Measurements from ENCODE around the gene LBX2.
"Not testable (repeated sequence)": the region's sequence is repeated elsewhere in the genome, so short reads cannot be mapped to it uniquely, and the experiment has no call there.

The LBX2 gene

DNA sequence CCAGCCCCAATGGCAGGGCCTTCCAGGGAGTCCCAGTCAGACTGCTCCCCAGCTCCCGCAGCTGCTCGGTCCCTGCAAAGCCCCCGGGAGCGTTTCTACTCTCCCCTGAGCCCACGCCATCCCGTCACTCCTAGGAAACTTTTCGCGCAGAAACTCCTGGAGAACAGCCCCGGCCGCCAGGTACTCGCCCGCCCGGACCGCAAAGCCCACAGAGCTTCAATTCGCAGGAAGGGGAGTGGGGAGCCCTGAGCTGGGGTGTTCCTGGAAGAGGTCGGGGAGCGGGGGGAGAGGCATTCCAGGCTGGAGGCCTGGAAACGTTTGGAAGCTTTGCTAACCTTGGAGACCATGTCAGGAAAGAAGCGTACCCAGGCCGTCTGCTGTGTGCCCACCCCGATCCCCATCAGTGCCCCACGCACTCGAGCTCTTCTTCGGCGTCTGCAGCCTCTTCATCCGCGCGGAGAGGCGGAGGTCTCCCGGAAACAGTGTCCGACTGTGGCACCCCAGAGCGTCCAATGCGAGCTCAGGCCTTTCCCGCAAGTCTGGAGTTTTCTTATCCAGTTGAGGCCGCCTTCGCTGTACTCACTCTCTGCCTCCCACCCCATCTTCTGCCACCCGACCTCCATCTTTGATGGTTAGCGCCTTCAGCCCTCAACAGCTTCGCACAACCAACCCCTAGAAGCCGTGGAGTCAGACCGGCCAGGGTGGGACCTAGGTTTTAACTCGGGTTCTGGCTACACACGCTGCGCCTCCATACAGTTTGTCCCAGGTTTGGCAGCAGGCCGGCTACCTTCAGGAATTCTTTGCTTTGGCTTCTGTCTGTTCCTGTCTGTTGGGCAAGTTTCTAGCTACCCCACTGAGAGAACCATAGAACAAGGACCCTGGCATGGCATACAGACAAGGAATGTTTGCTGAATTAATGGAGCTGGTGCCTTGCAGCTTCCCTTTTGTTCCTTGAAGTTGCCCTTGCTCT, 4.4 kb upstream of the LBX2 start:
- DNase-seq (ENCODE audit: low spot score): no peak

- DNase-seq (ENCODE audit: low spot score): peak; percentile 84
Measured at GRCh38 chr2:74502720-74503505, 3.5 kb upstream of the LBX2 start.

DNA sequence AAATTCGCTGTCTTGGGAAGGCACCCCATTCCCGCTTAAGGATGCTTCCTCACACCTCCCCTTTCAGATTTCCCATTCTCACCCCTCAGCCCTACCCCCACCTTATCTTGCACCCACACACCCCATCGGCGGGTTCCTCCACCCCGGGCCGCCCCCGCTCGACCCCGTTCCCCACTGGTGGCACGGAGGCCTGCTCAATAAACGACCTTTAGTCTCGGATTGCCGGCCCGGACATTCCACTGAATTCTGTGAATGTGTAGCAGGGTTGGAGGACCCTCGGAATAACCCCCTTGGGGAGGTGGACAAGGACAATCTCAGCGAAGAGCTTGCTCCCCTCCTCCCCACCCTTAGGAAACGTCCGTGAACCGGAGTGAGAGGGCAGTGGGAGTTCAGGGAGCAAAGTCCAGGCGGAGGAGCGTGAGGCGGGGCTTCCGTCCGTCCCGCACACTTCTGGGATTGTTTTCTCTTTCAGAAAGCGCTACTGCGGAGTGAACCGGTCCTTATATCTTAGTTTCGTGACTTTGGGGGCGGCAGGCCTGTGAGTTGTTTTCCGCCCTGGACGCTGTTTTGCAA, 2.8 kb upstream of the LBX2 start:
- no peak for DNase-seq (ENCODE audit: low spot score)

- DNase-seq (ENCODE audit: low spot score): no peak
Measured at GRCh38 chr2:74501335-74502071, 2.1 kb upstream of the LBX2 start.

GRCh38 chr2:74500578-74500946, 1.2 kb upstream of the LBX2 start:
- no peak for DNase-seq (ENCODE audit: low spot score)

- no peak for DNase-seq (ENCODE audit: low spot score)
Measured at GRCh38 chr2:74499940-74500577, 656 bp upstream of the LBX2 start.

DNA sequence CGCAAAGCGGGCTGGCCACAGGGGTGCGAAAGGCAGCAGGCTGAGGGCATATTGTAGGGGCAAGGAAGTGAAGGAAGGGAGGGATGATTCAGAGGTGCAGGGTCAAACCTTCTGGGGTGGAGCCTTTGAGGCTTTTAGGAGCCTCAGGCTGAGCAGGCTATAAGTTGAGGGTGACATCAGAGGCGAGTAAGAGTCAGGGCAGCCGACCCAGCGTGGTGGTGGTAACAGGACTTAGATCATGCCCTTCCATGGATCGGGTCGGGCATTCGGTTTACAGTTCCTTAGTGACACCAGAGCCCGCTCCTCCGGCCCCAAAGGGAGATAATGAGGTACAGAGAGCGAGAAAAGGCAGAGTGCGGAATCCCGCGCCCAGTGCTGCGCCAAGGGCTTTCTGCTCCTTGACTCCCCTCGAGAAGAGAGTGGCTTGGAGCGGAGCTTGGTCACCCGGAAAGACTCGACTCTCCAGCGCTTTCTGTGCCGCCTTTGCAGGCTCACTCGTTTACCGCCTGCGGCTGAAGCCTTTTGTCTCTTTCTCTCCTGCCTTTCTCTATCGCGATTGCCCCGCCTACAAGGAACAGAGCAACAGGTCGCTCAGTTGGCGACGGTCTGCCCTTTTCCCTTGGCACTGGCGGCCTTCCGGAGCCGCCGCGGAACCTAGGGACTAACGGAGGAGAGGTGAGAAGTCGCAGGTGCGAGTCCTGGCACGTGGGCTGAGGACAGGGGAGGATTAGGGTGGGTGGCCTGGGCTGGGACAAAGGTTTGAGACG, 720 bp downstream of the LBX2 start:
- no peak for DNase-seq (ENCODE audit: low spot score)

DNA sequence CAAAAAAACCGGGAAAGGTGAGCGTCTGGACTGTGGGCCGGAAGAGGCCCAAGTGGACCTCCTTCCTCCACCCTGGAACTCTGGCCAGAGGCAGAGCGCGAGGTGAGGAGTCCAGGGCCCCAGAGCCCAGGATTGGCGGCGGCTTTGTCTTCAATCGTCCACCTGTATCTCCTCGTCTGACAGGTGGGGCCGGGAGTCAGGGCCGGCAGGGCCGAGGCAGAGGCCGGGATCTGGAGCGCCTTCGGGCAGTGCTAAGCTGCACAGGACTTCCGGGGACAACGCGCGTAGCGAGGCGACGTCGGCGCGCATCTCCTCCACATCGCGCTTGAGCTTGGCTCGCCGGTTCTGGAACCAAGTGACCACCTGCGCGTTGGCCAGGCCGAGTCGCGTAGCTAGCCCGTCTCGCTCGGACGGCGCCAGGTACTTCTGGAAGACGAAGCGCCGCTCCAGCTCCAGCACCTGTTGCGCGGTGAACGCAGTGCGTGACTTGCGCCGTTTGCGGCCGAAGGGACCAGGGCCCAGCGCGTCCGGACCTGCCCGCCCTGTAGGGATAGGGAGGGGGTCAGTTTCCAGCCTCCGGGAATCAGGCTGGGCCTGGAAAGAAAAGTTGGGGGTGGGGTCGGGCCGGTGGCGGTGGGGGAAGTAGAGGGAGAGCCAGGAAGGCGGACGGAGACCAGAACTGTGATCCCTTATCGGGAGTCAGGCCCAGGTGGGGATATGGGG, 1.5 kb downstream of the LBX2 start:
- DNase-seq (ENCODE audit: low spot score): no peak

DNA sequence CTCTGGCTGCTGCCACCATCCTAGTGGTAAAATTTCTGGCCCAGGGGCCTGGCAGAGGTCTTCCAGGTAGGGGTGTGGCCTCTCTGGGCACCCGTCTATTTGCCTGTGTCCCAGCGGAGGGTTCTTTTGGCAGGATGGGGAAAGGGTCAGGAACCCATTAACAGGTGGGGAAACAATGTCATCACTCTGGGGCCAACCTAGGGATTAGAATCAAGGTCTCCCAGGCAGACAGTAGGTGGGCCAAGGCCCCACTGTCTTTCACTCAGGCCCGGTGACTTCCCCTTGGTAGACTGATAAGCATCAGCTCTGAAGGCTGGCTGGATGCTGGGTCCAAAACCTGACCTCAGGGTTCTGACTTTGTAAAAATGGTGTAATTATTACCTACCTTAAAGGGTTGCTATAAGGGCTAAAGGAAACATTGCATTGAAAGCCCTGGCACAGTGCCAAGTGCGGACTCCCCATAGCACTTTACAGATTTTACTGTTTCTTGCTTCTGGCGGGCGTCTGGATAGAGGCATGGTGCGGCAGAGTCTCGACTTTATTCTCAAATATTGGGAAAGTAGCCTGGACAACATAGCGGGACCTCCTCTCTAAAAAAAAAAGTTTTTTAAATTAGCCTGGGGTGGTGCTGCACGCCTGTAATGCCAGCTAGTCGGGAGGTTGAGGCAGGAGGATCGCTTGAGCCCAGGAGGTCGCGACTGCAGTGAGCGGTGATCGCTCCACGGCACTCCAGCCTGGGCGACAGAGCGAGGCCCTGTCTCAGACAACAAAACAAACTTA, 2.2 kb downstream of the LBX2 start:
- DNase-seq (ENCODE audit: low spot score): no peak

- no peak for DNase-seq (ENCODE audit: low spot score)
Measured at GRCh38 chr2:74495440-74495839, 4.0 kb downstream of the LBX2 start.

GRCh38 chr2:74493546-74493945, 5.9 kb downstream of the LBX2 start:
- DNase-seq (ENCODE audit: low spot score): no peak

DNA sequence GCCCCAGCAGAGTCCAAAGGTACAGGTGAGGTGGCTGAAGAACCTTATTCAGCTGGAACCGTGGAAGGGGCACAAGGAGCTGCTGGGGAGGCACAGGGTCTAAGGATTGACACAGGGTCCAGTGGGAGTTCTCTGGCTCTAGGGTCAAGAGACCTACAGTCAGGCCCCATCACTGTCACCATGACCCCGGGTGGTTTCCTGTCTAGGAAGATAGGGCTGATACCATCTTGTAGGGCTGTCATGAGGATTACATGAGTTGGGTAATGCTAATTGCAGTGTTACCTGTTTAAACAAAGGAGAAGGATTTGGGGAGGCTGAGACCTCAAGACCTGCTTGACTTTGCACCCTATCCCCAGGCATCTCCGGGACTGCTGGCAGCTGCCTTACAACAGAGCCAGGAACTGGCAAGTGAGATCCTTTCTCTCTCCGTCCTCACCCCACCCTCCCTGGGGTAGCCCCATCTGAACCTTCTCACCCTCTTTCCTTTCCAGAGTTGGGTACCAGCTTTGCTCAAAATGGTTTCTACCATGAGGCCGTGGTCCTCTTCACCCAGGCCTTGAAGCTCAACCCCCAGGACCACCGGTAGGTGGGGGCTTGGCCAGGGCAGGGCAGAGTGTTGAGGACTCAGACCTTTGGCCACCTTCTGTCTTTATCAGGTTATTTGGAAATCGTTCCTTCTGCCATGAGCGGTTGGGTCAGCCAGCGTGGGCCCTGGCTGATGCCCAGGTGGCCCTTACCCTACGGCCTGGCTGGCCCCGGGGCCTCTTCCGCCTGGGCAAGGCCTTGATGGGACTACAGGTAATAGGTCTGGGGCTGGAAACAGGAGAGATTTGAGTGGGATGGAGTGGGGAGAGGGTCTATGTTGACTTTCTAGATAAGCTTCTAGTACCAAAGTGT, 7.5 kb downstream of the LBX2 start:
- DNase-seq (ENCODE audit: low spot score): no peak

- no peak for DNase-seq (ENCODE audit: low spot score)
Measured at GRCh38 chr2:74489906-74490305, 9.5 kb downstream of the LBX2 start.

DNA sequence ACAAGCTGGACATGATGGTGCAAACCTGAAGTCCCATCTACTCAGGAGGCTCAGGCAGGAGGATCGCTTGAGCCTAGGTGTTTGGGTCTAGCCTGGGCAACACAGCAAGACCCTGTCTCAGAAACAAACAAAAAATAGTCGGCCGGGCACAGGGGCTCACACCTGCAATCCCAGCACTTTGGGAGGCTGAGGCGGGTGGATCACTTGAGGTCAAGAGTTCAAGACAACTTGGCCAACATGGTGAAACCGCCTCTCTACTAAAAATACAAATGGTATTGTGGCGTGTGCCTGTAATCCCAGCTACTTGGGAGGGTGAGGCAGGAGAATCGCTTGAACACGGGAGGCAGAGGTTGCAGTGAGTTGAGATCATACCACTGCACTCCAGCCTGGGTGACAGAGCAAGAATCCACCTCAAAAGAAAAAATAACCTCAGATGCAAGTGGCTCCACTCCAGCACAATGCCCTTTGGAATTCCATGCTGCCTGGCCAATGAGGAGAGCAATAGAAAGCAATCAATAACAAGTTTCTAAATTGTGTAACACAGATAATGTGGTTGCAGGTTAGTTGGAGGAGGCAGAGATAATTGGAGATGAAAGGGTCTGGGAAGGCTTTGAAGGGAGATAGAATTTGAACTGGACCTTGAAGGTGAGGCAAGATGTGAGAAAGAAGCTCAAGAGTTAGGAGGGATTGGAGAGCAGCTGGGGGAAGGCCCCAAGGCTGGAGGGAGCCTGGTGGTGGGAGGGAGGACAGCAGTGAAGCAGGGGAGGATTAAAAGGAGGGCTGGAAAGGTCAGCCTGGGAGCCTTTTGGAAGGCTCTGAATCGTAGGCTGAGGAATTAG, 10.5 kb downstream of the LBX2 start:
- DNase-seq (ENCODE audit: low spot score): no peak

- no peak for DNase-seq (ENCODE audit: low spot score)
Measured at GRCh38 chr2:74486141-74486540, 13.3 kb downstream of the LBX2 start.

GRCh38 chr2:74483675-74484164, 15.7 kb downstream of the LBX2 start:
- DNase-seq (ENCODE audit: low spot score): not testable (repeated sequence)
